Suprapubic skin (tissue), 4 donors: Measurements from ENCODE around the gene CHCHD4. TPM values are rescaled to one million over a fixed set of nuclear protein-coding genes. Genes with fewer than 3 reads are reported as not detected.

Source experiments
- DNase-seq, 2 donors: peaks; one replicate each; pipeline ENCODE4 v3.0.0-alpha.2; 2019; ENCODE audit warnings: low spot score in 2 of 2
- H3K27ac ChIP-seq: fragments of 200-600 bp; sonication (generic); one replicate; pipeline ENCODE4 v1.5.1; 2019
- H3K27me3 ChIP-seq: fragments of 200-600 bp; sonication (generic); one replicate; pipeline ENCODE4 v1.5.1; 2019
- H3K36me3 ChIP-seq: fragments of 200-600 bp; sonication (generic); one replicate; pipeline ENCODE4 v1.5.1; 2019
- H3K4me1 ChIP-seq: fragments of 200-600 bp; sonication (generic); one replicate; pipeline ENCODE4 v1.5.1; 2019
- H3K4me3 ChIP-seq: fragments of 200-600 bp; sonication (generic); one replicate; pipeline ENCODE4 v1.5.1; 2019; ENCODE audit warnings: mild to moderate bottlenecking
- H3K9me3 ChIP-seq: fragments of 200-600 bp; sonication (generic); one replicate; pipeline ENCODE4 v1.5.1; 2019
- CTCF ChIP-seq, 2 donors: fragments of 200-600 bp in 1 of 2; fragments of 450-650 bp in 1 of 2; sonication (generic) in 1 of 2; IDR thresholded peaks; one replicate each; pipeline ENCODE4 v1.5.1; 2016 to 2019; ENCODE audit warnings: antibody characterized with exemption in 2 of 2, mild to moderate bottlenecking in 1 of 2, moderate library complexity in 1 of 2
- EP300 ChIP-seq: sonication (generic); formaldehyde crosslinking; IDR thresholded peaks from one replicate; pipeline ENCODE4 v1.6.1; 2017; ENCODE audit warnings: antibody characterized with exemption
- POLR2A ChIP-seq, 2 donors: fragments of 450-650 bp; IDR thresholded peaks; one replicate each; pipeline ENCODE4 v1.6.1; 2017; ENCODE audit warnings: antibody characterized with exemption in 2 of 2, mild to moderate bottlenecking in 2 of 2, moderate library complexity in 2 of 2
- POLR2AphosphoS5 ChIP-seq, 3 donors: sonication (generic); formaldehyde crosslinking; IDR thresholded peaks; one replicate each; pipeline ENCODE4 v1.6.1; 2017; ENCODE audit warnings: antibody characterized with exemption in 3 of 3
- whole genome bisulfite sequencing: methylation state at CpG from one replicate; pipeline ENCODE4 v1.1.5; 2018; 5-methylcytosine and 5-hydroxymethylcytosine counted together
- total RNA-seq, 4 donors: library from RNA; depleted of rRNA; stranded (reverse); fragments of >200 nt; gene quantifications; one replicate each; pipeline ENCODE4 v1.1.0, GENCODE V29; 2016

The CHCHD4 gene
- total RNA-seq, result 10 to 100 TPM; 11.3 to 16.7 (median 12.5) TPM

DNA sequence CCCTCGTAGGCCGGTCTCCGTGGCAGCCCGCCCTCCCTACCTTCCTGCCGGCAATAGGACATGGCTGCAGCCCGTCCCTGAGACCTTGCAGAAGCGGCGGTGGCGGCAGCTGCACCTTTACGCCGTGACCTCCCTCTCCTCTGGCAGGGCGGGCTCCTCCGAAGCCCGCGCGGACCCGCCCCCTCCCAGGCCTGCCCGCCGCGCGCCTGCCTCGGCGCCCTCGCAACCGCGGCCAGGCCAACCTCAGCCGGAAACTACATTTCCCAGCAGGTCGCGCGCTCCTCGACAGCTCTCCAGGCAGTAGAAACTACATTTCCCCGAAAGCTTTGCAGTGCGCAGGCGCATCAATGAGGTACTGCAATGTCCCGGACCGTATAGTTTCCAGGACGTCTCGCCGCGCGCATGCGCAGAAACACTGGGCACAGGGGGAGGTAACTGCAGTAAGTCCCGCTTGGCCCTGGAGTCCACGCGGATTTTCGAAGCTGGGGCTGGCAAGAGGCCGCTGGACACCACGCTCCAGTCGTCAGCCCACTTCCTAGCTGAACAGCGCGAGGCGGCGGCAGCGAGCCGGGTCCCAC, at the start of gene CHCHD4, which contains the start of gene TMEM43:
TSS of gene CHCHD4 (minus strand) at position 256 of the 578 bp plus-strand sequence. CDS start at position 62, 194 bp downstream.
TSS of gene TMEM43 (plus strand) at position 438 of the 578 bp plus-strand sequence. CDS start 142 bp downstream, outside the sequence.
- 0% methylated on average over 12 of the region's 55 CpGs for WGBS
- no peak for TF ChIP-seq EP300
- TF ChIP-seq POLR2A (IDR thresholded peaks at IDR 0.05), result peak; percentile 13 to 76
- peak in 2 of 3 donors; percentile 60 to 80 for TF ChIP-seq POLR2AphosphoS5 (IDR thresholded peaks at IDR 0.05)
- peaks cover 24% of the 10 kb centered on the region for H3K36me3 ChIP-seq

GRCh38 chr3:14172496-14172895, 47.8 kb upstream of the CHCHD4 start:
- no peak overlapping the region for H3K27ac ChIP-seq
- H3K4me3 ChIP-seq, result no peak overlapping the region
- no peak for TF ChIP-seq POLR2A (IDR thresholded peaks at IDR 0.05)
- TF ChIP-seq CTCF (IDR thresholded peaks at IDR 0.05), result no peak
- no peak for TF ChIP-seq POLR2AphosphoS5 (IDR thresholded peaks at IDR 0.05)
- DNase-seq, result no peak
- WGBS, result 92% methylated on average over 5 of the region's 5 CpGs
- no peaks in the 10 kb centered on the region for H3K9me3 ChIP-seq
- peaks cover 48% of the 10 kb centered on the region for H3K36me3 ChIP-seq
- H3K27me3 ChIP-seq, result no peaks in the 10 kb centered on the region
- peaks cover 40% of the 10 kb centered on the region for H3K4me1 ChIP-seq

More for the DNA sequence above, at the start of gene CHCHD4, which contains the start of gene TMEM43:
- H3K27me3 ChIP-seq, result no peaks in the 10 kb centered on the region
- H3K4me3 ChIP-seq, result peak within 1 kb of the TSS; percentile 99
- no peaks in the 10 kb centered on the region for H3K9me3 ChIP-seq
- H3K4me1 ChIP-seq, result peaks cover 57% of the 10 kb centered on the region
- peak; percentile 99 to 100 for DNase-seq
- peak within 1 kb of the TSS; percentile 100 for H3K27ac ChIP-seq

GRCh38 chr3:14170531-14171159, 46.0 kb upstream of the CHCHD4 start:
- WGBS, result 51% methylated on average over 2 of the region's 2 CpGs
- H3K4me3 ChIP-seq, result no peak overlapping the region
- no peak for DNase-seq
- no peak overlapping the region for H3K27ac ChIP-seq
- no peaks in the 10 kb centered on the region for H3K9me3 ChIP-seq
- no peak for TF ChIP-seq POLR2A (IDR thresholded peaks at IDR 0.05)
- no peak for TF ChIP-seq CTCF (IDR thresholded peaks at IDR 0.05)
- no peak for TF ChIP-seq EP300
- no peak for TF ChIP-seq POLR2AphosphoS5 (IDR thresholded peaks at IDR 0.05)
- H3K36me3 ChIP-seq, result peaks cover 67% of the 10 kb centered on the region
- H3K4me1 ChIP-seq, result peaks cover 23% of the 10 kb centered on the region
- no peaks in the 10 kb centered on the region for H3K27me3 ChIP-seq

- no peak for DNase-seq
- TF ChIP-seq POLR2AphosphoS5 (IDR thresholded peaks at IDR 0.05), result no peak
- TF ChIP-seq EP300, result no peak
- no peak for TF ChIP-seq CTCF (IDR thresholded peaks at IDR 0.05)
- TF ChIP-seq POLR2A (IDR thresholded peaks at IDR 0.05), result no peak
- Histone ChIP-seq H3K9me3 (no peaks in the 10 kb centered on the region), H3K36me3 (peaks cover 74% of the 10 kb centered on the region), H3K4me3 (no peak overlapping the region), H3K27me3 (no peaks in the 10 kb centered on the region), H3K4me1 (peaks cover 15% of the 10 kb centered on the region), H3K27ac (no peak overlapping the region)
Measured at GRCh38 chr3:14169871-14170270, 45.2 kb upstream of the CHCHD4 start.

DNA sequence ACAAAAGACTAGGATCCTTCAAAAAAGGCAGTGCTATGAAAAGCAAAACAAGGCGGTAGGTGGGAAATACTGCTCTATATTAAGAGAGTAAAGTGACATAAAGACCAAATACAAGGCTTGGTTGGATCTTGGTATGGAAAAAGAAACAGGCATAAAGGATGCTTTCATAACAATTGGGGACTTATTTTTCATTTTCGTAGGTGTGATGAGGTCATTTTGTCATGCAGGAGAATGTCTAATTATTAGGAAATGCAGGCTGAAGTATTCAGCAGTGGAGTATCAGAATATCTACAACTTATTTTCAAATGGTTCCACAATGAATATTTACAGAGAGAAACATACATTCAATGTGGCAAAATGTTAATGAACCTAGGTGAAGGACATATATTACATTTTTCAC, 44.8 kb upstream of the CHCHD4 start:
- TF ChIP-seq CTCF (IDR thresholded peaks at IDR 0.05) (no peak), EP300 (no peak), POLR2AphosphoS5 (IDR thresholded peaks at IDR 0.05) (no peak), POLR2A (IDR thresholded peaks at IDR 0.05) (no peak)
- Histone ChIP-seq H3K4me1 (peaks cover 11% of the 10 kb centered on the region), H3K27me3 (no peaks in the 10 kb centered on the region), H3K9me3 (no peaks in the 10 kb centered on the region), H3K4me3 (no peak overlapping the region), H3K36me3 (peaks cover 79% of the 10 kb centered on the region), H3K27ac (no peak overlapping the region)
- WGBS, result 88% methylated on average over 2 of the region's 2 CpGs
- DNase-seq, result no peak
